Measurements from ENCODE around the gene TMEM125.

GRCh38 chr1:43306688-43307457 is 37.1 kb downstream of the TMEM125 start:
- TF ChIP-seq ZNF512 (tag; IDR thresholded peaks at IDR 0.05) (no peak), ERF (CRISPR knock-in tag; IDR thresholded peaks at IDR 0.05) (no peak), PRDM10 (IDR thresholded peaks at IDR 0.05; ENCODE audit: partially characterized antibody) (no peak), ZNF444 (CRISPR knock-in tag; IDR thresholded peaks at IDR 0.05) (no peak), RAD21 (CRISPR knock-in tag; conservative IDR thresholded peaks at IDR 0.05 in 1 of 2, IDR thresholded peaks at IDR 0.05 in 1 of 2) (no peak), POLR2A (conservative IDR thresholded peaks at IDR 0.05) (no peak), CTCF (IDR thresholded peaks at IDR 0.05 in 2 of 3, conservative IDR thresholded peaks at IDR 0.05 in 1 of 3; ENCODE audit: insufficient read depth in 2 of 3, low read depth in 1 of 3, low read length in 3 of 3) (no peak), ZNF23 (CRISPR knock-in tag; IDR thresholded peaks at IDR 0.05) (no peak), TFE3 (CRISPR knock-in tag; IDR thresholded peaks at IDR 0.05) (no peak)
